ENCODE data around the gene LUZP4.
"Not testable (repeated sequence)": the region's sequence is repeated elsewhere in the genome, so short reads cannot be mapped to it uniquely, and the experiment has no call there.

The LUZP4 gene, protein sequence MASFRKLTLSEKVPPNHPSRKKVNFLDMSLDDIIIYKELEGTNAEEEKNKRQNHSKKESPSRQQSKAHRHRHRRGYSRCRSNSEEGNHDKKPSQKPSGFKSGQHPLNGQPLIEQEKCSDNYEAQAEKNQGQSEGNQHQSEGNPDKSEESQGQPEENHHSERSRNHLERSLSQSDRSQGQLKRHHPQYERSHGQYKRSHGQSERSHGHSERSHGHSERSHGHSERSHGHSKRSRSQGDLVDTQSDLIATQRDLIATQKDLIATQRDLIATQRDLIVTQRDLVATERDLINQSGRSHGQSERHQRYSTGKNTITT

DNA sequence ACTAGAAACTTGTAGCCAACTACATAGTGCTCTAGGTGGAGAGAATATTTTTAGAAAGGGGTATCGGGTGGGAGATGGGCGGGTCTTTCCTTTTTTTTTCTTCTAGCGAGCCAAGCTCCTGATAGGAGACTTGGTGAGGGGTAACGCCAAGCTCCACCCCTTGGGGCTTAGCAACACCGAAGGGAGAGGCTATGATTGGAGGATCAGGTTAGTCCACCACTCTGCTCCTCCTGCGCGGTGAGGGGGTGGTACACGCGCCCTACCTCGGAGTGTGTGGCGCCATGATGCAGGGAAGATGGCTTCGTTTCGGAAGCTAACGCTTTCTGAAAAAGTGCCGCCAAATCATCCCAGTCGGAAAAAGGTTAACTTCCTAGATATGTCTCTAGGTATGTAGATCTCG is at the start of gene LUZP4:
LUZP4 (plus strand) TSS at position 251 of the 400 bp plus-strand sequence; CDS start at position 296, 45 bp downstream.
- DNase-seq, result no peak

DNA sequence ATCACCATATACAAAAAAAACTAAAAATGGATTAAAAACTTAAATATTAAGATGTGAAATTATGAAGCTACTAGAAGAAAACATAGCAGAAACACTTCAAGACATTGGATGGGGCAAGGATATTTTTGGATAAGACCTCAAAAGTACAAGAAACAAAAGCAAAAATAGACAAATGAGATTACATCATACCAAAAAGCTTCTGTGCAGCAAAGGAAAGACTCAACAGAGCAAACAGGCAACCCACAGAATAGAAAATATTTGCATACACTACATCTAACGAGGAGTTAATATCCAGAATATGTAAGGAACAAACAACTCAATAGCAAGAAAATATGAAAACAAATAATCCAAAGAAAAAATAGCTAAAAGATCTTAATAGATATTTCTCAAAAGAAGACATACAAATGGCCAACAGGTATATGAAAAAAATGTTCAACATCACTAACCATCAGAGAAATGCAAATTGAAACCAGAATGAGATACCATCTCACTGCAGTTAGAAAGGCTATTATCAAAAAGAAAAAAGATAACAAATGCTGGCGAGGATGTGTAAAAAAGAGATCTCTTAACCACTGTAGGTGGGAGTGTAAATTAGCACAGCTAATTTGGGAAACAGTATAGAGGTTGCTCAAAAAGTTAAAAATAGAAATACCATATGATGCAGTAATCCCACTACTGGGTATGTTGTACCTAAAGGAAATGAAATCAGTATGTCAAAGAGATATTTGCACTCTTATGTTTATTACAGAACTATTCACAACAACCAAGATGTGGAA is 37.9 kb upstream of the LUZP4 start:
- no peak for DNase-seq

DNA sequence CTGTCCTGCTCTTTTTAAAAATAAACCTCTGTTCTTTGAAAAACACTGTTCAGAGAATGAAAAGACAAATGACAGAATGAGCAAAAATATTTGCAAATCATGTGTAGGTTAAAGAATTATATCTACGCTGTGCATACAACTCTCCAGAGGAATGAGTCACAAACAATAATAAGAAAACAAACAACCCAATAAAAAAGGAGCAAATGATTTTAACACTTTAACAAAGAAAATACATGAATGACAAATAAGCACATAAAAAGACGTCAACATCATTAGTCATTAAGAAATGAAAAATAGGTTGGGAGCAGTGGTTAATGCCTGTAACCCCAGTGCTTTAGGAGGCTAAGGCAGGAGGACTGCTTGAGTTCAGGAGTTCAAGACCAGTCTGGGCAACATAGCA is 34.5 kb upstream of the LUZP4 start:
- DNase-seq, result no peak

DNA sequence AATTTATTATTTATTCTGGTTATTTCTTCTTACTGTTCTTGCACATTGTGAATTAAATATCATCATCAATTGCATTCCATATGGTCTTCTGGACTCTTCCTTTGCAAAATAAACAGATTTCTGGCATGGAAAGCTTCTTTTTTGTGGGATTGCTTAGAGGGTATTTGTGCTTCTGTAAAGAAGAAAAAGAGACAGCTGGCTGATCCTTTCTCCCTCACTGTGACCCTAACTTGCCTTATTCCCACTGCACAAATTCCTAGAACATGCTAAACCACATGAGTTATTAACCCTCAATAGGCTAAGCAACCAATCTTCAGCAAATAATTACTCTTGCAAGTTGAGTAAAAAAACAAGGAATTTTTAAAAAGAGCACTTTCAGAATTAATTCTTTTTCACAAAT is 31.8 kb upstream of the LUZP4 start:
- no peak for DNase-seq

DNA sequence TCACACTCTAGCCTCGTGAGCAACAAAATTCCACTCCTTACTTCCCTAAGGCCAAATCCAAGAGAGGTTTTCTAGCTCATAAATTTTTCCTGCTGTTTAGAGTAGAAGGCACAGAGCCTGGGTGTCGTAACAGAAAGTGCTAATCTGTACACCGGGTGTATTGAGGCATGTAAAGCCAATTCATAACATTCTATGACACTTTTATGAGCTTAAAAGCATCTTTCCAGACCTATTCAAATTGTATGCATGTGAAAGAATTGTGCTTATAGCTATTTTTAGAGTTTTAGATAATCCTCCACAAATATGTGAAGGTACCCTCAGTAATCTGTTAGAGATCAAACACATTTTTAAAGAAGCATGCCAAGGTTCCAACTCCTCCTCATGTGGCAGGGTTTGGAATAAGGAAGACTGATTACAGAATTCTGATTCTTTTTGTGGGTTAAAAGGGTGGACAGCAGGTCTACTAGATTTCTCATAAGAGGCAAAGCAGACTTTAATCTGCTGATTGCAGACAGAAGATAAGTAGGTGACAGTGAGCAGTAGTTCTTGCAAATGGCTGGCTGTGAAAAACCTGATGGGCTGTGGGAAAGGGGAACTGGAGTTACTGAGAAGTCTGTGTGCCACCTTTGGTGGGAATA is 30.2 kb upstream of the LUZP4 start:
- DNase-seq, result no peak

DNA sequence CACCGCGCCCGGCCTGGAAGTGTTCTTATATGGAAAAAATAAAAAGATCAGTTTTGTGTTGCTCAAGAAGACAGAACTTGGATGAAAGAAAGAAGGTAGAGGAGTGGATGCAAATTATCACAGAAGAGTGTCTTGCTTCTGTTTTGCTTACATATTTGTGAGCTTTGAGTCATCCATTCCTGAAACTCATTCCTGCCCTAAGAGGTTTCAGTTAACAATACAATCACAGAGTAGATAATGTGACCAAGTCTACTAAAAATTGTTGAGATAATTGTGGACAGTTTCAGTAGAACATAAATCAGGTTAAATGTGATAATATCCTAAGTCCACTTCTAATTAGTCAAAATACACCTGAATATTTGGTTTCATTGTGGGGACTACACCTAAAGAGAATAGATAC is 29.2 kb upstream of the LUZP4 start:
- no peak for DNase-seq

DNA sequence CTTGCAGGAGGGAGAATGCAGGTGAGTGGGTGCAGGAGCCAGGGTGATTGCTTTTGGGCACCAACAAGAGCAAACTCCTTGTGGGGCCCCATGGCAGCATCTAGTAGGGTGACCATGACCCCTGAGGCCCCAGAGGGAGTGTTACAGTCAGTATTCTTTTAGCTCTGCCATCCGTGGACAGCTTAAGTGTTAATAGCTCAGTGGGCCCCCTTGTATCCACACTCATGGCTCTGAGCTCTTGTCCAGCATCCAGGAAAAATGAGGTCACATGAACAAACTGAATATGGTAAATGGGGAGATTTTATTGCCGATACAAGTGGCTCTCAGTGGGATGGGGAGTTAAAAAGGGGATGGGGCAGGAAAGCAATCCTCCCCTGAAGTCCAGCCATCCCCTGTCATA is 28.4 kb upstream of the LUZP4 start:
- DNase-seq, result no peak

DNA sequence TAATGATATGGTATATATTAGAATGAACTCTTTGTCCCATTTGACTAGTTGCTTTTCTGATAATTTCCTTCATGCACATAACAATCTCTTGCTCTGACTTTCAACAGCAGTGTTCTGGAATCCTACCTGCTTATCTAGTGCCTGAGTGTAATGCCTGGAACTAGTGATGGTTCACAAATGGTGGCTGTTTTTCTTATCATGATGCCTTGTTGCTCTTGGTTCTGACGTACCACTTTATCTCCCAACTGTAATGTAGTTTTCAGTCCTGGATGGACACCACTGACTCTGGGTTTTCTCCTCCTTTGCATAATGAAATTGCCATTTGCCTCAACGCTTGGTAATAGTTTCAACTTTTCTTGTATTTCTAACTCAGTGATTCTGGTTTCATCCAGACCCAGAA is 25.5 kb upstream of the LUZP4 start:
- DNase-seq, result no peak

DNA sequence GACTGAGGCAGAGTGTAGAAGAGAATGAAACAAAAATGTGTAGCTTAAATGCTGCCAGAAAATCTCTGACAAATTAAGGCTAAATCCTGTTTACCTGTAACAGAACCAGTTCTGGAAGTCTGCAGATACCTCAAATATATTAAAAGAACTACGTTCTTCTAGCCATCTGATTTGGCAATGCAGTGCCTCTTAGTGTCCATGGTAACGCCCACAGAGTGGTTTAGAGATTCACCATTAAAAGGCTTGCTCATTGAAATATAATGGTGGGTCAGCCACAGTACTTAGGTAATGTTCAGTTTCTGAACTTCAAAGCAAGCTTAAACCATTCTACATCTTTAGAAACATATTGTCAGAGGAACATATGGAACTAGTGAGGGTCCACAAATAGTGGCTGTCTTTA is 23.2 kb upstream of the LUZP4 start:
- DNase-seq, result no peak

DNA sequence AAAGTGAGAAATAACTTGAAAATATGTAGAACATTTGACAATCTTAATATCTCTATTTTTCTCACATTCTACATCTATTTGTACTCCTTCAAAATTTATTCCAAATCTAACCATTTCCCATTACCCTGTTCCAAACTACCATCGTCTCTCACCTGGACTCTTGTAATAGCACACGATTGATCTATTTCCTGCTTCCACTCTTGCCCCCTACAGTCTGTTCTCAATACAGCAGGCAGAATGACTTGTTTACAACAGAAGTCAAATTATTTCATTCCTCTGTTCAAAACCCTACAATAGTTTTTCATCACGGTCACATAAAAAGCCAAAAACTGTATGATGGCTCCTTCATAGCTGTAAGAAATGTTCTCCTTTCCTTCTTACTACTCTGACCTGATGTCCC is 21.1 kb upstream of the LUZP4 start:
- DNase-seq, result no peak

DNA sequence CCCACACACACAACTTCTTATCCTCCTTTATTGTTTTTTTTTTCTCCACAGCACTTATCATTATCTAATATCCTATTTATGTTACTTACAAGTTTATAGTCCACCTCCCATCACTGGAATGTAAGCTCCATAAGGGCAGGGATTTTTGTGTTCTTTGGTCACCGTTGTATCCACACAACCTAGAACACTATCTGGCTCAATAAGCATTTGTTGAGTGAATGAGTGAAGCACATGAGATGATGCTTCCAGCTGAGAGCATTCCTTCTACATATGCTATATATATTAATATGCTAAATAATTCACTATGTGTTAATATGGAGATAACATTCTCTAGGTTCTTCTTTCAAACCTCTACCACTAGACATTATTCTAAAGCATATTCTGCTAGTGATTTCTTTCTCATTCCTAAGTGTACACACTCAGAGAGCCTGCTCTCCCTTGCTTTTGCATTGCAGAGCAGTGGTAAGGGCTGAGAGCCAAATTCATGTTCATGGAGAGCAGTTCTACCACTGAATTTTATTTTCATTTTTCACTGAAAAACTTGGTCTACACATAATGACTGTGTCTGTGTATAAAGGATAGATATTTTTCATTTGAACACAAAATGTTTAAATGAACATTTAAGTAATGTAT is 20.3 kb upstream of the LUZP4 start:
- DNase-seq, result no peak

DNA sequence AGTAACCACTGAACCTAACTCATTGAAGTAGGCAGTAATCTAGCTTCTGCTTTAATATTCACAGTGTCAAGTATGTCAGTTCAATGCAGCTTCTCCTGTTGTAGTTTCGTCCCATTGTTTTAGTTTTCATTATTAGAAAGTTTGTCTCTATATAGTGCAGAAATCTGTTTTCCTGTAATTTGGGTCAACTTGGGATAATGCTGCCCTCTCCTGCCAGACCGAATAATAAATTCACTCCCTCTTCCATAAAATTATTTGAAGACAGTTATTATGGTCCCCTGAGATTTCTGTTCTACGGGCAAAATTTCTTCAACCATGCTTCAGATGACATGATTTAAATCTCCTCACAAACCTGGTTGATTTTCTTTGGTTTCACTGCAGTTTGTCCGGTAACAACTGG is 4.6 kb upstream of the LUZP4 start:
- no peak for DNase-seq

DNA sequence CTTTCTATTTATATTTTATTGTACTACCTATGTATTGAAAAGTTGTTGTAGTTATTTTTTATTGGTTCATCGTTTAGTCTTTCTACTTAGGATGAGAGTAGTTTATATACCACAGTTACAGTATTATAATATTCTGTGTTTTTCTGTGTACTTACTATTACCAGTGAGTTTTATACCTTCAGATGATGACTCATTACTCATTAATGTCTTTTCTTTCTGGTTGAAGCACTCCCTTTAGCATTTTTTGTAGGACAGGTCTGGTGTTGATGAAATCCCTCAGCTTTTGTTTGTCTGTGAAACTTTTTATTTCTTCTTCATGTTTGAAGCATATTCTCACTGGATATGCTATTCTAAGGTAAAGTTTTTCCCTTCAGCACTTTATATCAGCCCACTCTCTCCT is 7.7 kb downstream of the LUZP4 start:
- no peak for DNase-seq

DNA sequence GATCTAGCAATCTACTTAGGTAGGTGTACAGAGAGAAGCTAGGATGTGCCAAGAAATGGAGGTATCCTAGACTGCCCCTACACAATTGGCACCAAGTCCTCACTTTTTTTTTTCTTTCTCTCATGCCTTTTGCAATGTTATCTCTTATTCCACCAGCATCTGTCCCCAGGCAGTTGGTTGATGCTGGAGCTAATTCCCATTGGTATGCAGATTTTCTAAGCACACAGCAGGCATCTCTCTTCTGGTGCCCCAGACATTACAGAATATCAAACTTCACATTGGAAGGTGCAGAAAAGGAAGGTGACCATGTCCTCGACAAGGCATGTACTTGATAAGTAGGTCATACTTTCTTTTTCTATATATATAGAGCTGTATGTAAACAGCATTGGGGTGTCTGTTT is 21.6 kb downstream of the LUZP4 start:
- no peak for DNase-seq

DNA sequence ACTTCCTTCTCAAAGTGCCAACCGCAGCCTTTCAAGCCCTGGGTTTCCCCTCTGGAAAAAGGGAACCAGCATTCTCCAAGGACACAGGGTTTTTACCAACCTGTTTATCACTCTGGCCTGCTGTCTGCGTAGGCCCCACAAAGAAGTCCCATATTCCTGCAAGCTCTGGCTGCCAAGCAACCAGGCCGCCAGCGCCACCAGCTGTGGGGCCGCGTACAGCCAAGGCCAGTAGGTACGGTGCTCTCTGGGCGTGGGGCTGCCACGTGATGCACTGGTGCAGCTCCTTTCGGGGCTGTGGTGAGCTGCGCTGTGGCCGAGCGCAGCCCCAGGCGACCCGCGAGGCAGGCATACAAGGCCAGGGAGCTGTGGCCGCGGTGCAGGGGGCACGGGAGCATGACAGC is 22.1 kb downstream of the LUZP4 start:
- DNase-seq, result peak in 8 of 14 donors; percentile 0 to 21 (median 8)

DNA sequence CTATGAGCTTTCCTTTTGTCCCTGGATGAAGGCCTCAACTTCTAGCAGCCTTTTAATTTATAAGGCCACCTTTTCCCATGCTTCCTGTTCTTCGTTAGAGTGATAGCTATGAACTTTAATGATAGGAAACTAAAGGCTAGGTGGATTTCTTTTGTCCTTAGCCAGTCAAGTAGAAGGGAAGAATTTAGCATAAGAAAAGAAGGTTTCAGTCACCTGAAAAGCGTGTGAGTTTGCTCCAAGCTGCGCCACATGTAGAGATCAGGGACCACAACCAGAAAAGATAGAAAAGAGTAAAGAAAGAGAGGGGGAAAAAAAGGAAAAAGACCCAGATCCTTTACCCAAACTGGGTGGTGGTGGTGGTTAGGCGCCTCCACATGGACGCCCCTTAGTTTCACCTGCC is 28.6 kb downstream of the LUZP4 start:
- no peak for DNase-seq

DNA sequence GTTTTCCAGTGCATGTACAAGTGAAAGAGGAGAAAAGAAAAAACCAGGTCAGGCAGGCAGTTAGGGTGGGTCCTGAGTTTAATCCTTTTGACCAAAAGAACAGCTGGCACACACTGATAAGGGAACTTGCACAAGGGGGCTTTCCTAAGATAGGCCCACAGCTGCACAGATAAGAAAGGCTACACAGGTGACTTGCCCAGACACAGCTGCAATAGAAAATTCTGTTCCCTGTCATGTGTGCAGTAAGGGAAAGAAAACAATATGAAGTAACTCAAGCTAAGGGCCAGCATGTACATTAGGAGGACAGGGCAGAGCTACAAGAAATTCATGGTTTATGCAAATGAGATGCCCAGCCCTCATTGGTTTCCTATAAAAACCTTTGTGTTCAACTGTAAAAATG is 32.9 kb downstream of the LUZP4 start:
- no peak for DNase-seq

DNA sequence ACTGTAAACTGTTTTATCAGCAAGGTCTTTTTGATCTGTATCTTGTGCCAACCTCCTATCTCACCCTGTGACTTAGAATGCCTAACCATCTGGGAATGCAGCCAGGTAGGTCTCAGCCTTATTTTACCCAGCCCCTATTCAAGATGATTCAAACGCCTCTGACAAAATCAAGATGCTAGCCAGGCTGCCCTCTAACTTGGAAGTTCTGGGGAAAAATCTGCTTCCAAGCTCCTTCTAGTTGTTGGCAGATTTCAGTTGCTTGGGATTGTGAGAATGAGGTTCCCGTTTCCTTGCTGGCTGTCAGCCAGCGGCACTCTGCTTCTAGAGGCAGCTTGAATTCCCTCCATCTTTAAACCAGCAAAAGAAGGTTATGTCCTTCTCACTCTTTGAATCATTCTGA is 34.7 kb downstream of the LUZP4 start:
- peak in 2 of 14 donors; percentile 16 to 32 for DNase-seq

DNA sequence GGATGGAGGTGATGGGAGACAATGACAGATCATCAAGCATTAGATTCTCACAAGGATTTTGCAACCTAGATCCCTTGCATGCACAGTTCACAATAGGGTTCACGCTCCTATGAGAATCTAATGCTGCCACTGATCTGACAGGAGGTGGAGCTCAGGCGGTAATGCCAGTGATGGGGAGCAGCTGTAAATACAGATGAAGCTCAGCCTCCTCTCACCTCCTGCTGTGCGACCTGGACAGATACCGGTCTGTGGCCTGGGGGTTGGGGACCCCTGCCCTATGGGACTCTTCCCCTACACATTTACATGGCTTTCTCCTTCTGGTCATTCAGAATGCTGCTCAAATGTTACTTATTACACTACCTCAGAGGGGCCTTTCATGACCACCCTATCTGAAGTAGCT is 39.8 kb downstream of the LUZP4 start:
- not testable (repeated sequence) for DNase-seq

DNA sequence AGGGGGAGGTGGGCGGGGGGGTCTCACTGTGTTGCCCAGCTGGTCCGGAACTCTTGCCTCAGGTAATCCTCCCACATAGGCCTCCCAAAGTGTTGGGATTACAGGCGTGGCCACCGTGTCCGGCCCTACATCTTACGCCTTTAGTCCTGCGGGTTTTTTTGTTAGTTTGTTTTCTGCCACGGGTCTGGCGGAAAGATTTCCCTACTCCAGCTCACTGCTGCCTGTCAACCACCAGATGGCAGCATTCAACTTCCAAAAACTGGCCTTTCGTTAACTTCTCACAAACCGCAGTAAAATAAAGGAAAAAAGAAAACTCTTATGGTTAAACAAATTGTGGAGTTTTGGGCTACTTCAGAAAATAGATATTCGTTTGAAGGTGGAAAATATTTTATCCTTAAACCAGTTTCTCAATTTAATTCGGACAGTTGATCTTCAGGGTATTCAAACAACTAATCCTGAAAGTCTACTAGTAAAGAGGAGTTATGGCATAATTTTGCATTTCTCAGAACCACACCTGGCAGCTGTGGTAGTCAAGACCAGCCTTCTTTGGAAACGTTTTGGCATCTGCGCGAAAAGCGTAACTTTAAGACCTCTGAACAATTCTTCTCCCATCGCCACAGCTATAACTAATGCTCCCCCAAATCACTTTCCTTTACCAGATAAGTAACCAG is 41.1 kb downstream of the LUZP4 start:
- peak in 7 of 14 donors; percentile 1 to 26 (median 3) for DNase-seq

DNA sequence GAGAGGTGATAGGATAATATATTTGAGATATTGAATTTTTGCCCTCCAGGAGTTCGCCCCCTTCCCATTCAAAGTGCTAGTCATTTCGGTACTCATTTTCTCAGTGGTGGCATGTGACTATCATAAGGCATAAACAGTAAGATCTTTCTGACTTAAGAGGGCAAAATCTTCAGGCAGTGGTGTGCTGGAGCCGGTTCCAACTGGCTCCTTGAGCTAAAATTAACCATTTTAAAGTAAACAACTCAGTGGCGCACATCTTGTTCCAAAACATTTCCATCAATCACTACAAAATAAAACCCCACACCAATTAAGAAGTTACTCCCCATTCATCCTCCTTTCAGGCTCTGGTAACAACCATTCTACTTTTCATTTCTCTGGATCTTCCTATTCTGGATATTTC is 43.3 kb downstream of the LUZP4 start:
- no peak for DNase-seq

DNA sequence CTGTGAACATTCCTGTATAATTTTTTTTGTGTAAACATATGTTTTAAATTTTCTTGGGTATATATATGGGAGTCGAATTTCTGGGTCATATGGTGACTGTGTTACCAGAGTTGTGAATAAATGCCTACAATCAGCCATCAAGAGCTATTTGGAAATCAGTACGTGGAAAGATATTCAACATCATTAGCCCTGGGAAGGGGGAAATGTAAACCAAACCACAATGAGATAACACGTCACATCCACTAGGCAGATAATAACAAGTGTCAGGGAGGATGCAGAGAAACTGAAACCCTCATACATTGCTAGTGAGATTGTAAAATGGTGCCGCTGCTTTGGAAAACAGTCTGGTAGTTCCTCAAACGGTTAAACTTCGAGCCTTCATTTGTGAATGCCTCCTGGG is 43.9 kb downstream of the LUZP4 start:
- DNase-seq, result no peak
